ENCODE measurements around the gene SLC2A4RG.

The SLC2A4RG gene

GRCh38 chr20:63765902-63766301, 26.3 kb downstream of the SLC2A4RG start:
- Mint-ChIP-seq H3K4me3 (no peak overlapping the region), H3K9me3 (no peaks in the 10 kb centered on the region), H3K27ac (ENCODE audit: low read depth) (no peak overlapping the region), H3K36me3 (ENCODE audit: insufficient read depth) (peaks cover 2% of the 10 kb centered on the region), H3K4me1 (no peaks in the 10 kb centered on the region), H3K27me3 (no peaks in the 10 kb centered on the region)
- DNase-seq (ENCODE audit: low spot score in 2 of 2) (no peak), ATAC-seq (replicated peaks; ENCODE audit: extremely low read depth, poor library complexity, severe bottlenecking) (no peak)

GRCh38 chr20:63766695-63767426, 27.3 kb downstream of the SLC2A4RG start:
- H3K36me3 Mint-ChIP-seq (ENCODE audit: insufficient read depth): peaks cover 2% of the 10 kb centered on the region
- H3K9me3 Mint-ChIP-seq: no peaks in the 10 kb centered on the region
- no peak for DNase-seq (ENCODE audit: low spot score in 2 of 2)
- H3K4me3 Mint-ChIP-seq: no peak overlapping the region
- H3K27me3 Mint-ChIP-seq: no peaks in the 10 kb centered on the region
- H3K4me1 Mint-ChIP-seq: no peaks in the 10 kb centered on the region
- H3K27ac Mint-ChIP-seq (ENCODE audit: low read depth): no peak overlapping the region
- no peak for ATAC-seq (replicated peaks; ENCODE audit: extremely low read depth, poor library complexity, severe bottlenecking)

GRCh38 chr20:63767456-63767855, 27.9 kb downstream of the SLC2A4RG start:
- Mint-ChIP-seq H3K9me3 (no peaks in the 10 kb centered on the region), H3K4me3 (no peak overlapping the region), H3K27ac (ENCODE audit: low read depth) (no peak overlapping the region), H3K4me1 (no peaks in the 10 kb centered on the region), H3K27me3 (no peaks in the 10 kb centered on the region), H3K36me3 (ENCODE audit: insufficient read depth) (peaks cover 2% of the 10 kb centered on the region)
- ATAC-seq (replicated peaks; ENCODE audit: extremely low read depth, poor library complexity, severe bottlenecking) (no peak), DNase-seq (ENCODE audit: low spot score in 2 of 2) (no peak)

- H3K27ac Mint-ChIP-seq (ENCODE audit: low read depth): no peak overlapping the region
- no peak for ATAC-seq (replicated peaks; ENCODE audit: extremely low read depth, poor library complexity, severe bottlenecking)
- H3K4me3 Mint-ChIP-seq: no peak overlapping the region
Observed at GRCh38 chr20:63767886-63768285, 28.3 kb downstream of the SLC2A4RG start.

GRCh38 chr20:63768591-63769515, 29.3 kb downstream of the SLC2A4RG start:
- Mint-ChIP-seq H3K4me3 (no peak overlapping the region), H3K4me1 (no peaks in the 10 kb centered on the region), H3K27ac (ENCODE audit: low read depth) (no peak overlapping the region), H3K36me3 (ENCODE audit: insufficient read depth) (peaks cover 2% of the 10 kb centered on the region), H3K9me3 (no peaks in the 10 kb centered on the region), H3K27me3 (no peaks in the 10 kb centered on the region)
- ATAC-seq (replicated peaks; ENCODE audit: extremely low read depth, poor library complexity, severe bottlenecking) (no peak), DNase-seq (ENCODE audit: low spot score in 2 of 2) (no peak)

More at GRCh38 chr20:63767886-63768285, 28.3 kb downstream of the SLC2A4RG start:
- Mint-ChIP-seq H3K27me3 (no peaks in the 10 kb centered on the region), H3K9me3 (no peaks in the 10 kb centered on the region), H3K36me3 (ENCODE audit: insufficient read depth) (peaks cover 2% of the 10 kb centered on the region), H3K4me1 (no peaks in the 10 kb centered on the region)
- no peak for DNase-seq (ENCODE audit: low spot score in 2 of 2)

GRCh38 chr20:63769891-63770474, 30.4 kb downstream of the SLC2A4RG start:
- Mint-ChIP-seq H3K9me3 (no peaks in the 10 kb centered on the region), H3K4me3 (no peak overlapping the region), H3K36me3 (ENCODE audit: insufficient read depth) (peaks cover 2% of the 10 kb centered on the region), H3K27ac (ENCODE audit: low read depth) (no peak overlapping the region), H3K4me1 (no peaks in the 10 kb centered on the region), H3K27me3 (no peaks in the 10 kb centered on the region)
- no peak for ATAC-seq (replicated peaks; ENCODE audit: extremely low read depth, poor library complexity, severe bottlenecking)
- DNase-seq (ENCODE audit: low spot score in 2 of 2): no peak

- ATAC-seq (replicated peaks; ENCODE audit: extremely low read depth, poor library complexity, severe bottlenecking) (no peak), DNase-seq (ENCODE audit: low spot score in 2 of 2) (no peak)
- Mint-ChIP-seq H3K27me3 (no peaks in the 10 kb centered on the region), H3K9me3 (no peaks in the 10 kb centered on the region), H3K27ac (ENCODE audit: low read depth) (no peak overlapping the region), H3K4me1 (no peaks in the 10 kb centered on the region), H3K36me3 (ENCODE audit: insufficient read depth) (peaks cover 2% of the 10 kb centered on the region), H3K4me3 (no peak overlapping the region)
Observed at GRCh38 chr20:63771046-63771707, 31.6 kb downstream of the SLC2A4RG start.

- no peaks in the 10 kb centered on the region for H3K9me3 Mint-ChIP-seq
- no peak overlapping the region for H3K4me3 Mint-ChIP-seq
- no peak for ATAC-seq (replicated peaks; ENCODE audit: extremely low read depth, poor library complexity, severe bottlenecking)
- H3K4me1 Mint-ChIP-seq: no peaks in the 10 kb centered on the region
- H3K27me3 Mint-ChIP-seq: no peaks in the 10 kb centered on the region
- DNase-seq (ENCODE audit: low spot score in 2 of 2): no peak
- no peaks in the 10 kb centered on the region for H3K36me3 Mint-ChIP-seq (ENCODE audit: insufficient read depth)
- no peak overlapping the region for H3K27ac Mint-ChIP-seq (ENCODE audit: low read depth)
Observed at GRCh38 chr20:63772781-63773518, 33.4 kb downstream of the SLC2A4RG start.

GRCh38 chr20:63773571-63774241, 34.1 kb downstream of the SLC2A4RG start:
- Mint-ChIP-seq H3K4me3 (no peak overlapping the region), H3K36me3 (ENCODE audit: insufficient read depth) (peaks cover under 1% of the 10 kb centered on the region), H3K4me1 (no peaks in the 10 kb centered on the region), H3K27ac (ENCODE audit: low read depth) (peak overlapping the region; percentile 17), H3K9me3 (no peaks in the 10 kb centered on the region), H3K27me3 (no peaks in the 10 kb centered on the region)
- ATAC-seq (replicated peaks; ENCODE audit: extremely low read depth, poor library complexity, severe bottlenecking): no peak
- no peak for DNase-seq (ENCODE audit: low spot score in 2 of 2)

- no peak for DNase-seq (ENCODE audit: low spot score in 2 of 2)
- ATAC-seq (replicated peaks; ENCODE audit: extremely low read depth, poor library complexity, severe bottlenecking): no peak
- peaks cover 1% of the 10 kb centered on the region for H3K36me3 Mint-ChIP-seq (ENCODE audit: insufficient read depth)
- no peaks in the 10 kb centered on the region for H3K9me3 Mint-ChIP-seq
- H3K27ac Mint-ChIP-seq (ENCODE audit: low read depth): peak overlapping the region; percentile 17
- H3K4me1 Mint-ChIP-seq: no peaks in the 10 kb centered on the region
- no peak overlapping the region for H3K4me3 Mint-ChIP-seq
- no peaks in the 10 kb centered on the region for H3K27me3 Mint-ChIP-seq
Observed at GRCh38 chr20:63774306-63774705, 34.7 kb downstream of the SLC2A4RG start.

GRCh38 chr20:63775096-63775978, 35.8 kb downstream of the SLC2A4RG start:
- ATAC-seq (replicated peaks; ENCODE audit: extremely low read depth, poor library complexity, severe bottlenecking) (no peak), DNase-seq (ENCODE audit: low spot score in 2 of 2) (no peak)
- no peak overlapping the region for H3K27ac Mint-ChIP-seq (ENCODE audit: low read depth)

More at GRCh38 chr20:63775096-63775978, 35.8 kb downstream of the SLC2A4RG start:
- H3K4me3 Mint-ChIP-seq: peak overlapping the region; percentile 32
- H3K4me1 Mint-ChIP-seq: no peaks in the 10 kb centered on the region
- no peaks in the 10 kb centered on the region for H3K9me3 Mint-ChIP-seq
- no peaks in the 10 kb centered on the region for H3K27me3 Mint-ChIP-seq
- peaks cover 1% of the 10 kb centered on the region for H3K36me3 Mint-ChIP-seq (ENCODE audit: insufficient read depth)

All from central memory CD8-positive, alpha-beta T cell (primary cell).